Raji (cell line): ENCODE data around the gene ZNF521.

Experiments
- POLR2A ChIP-seq: IDR thresholded peaks from 2 replicates; pipeline ENCODE4 v1.6.1; 2011; ENCODE audit warnings: low read depth, low read length, control low read depth; ENCODE audit not compliant: insufficient read depth

Gene ZNF521

DNA sequence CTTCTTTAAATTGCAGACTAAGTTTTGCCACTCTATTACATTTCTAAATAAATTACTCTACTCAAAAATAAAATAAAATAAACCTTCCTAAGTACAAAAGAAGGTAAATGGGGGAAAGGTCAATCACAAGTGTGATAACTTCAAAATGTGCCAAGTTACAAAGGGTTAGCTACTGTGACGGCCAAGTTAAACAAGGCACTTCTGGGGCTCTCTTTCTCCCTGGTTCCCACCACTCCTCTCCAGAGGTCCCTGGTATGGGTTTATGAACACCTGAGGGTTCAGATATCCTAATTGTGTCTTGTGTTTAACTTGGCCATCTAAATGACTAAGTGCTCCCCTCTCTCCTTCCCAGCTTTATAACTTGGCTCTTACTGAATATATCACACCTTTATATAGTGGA, 5.4 kb downstream of the ZNF521 start:
- no peak for TF ChIP-seq POLR2A

DNA sequence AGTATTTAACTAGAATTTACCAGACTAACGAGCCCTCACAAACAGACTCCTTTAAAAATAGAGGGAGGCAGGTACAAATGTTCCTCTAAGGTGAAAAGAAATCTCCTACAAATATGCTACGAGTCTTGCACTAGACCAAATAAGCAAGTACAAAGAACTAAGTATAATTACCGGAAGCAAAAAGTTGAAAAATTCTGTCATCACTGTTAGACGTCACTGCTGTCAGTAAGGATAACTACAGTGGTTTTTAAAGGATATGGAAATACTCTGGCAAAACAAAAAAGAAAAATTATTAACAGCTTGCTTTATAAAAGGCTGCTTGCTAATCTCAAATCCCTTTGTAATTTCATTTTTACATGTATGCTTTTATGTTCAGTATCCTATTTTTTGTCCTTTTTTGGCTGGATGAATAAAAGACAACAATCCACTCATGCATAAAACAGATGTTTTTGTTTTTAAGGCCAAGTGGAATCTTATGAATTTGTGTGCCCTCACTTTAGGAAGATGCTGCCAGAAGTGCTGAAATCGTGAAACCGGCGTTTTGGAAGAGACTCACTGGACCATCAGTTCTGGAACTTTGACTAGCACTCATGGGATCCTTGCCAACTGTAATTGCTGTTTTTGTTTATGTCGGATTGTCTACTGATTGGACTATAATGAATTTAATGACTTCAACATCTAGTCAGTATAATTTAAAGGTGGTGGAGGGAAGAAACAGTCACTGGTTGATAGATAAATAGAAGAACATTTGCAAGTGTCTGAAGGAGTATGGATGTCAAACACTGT, 6.7 kb downstream of the ZNF521 start:
- no peak for TF ChIP-seq POLR2A

DNA sequence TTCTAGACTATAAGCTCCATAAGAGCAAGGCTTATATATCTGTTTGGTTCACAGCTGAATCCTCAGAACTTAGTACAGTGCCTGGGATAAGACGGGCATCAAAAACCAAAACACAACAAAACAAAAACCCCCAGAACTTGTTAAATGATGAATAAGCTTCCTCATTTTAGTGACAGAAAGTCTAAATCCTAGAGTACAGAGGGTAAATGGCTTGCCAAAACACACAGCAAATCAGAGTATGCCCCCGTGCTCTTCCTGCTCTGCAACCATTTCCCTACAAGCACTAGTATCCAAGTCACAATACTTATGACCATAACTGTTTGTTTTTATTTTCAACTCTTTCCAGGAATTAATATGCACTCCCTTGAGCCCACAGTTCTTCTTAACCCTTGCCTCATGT, 10.1 kb downstream of the ZNF521 start:
- TF ChIP-seq POLR2A, result no peak

DNA sequence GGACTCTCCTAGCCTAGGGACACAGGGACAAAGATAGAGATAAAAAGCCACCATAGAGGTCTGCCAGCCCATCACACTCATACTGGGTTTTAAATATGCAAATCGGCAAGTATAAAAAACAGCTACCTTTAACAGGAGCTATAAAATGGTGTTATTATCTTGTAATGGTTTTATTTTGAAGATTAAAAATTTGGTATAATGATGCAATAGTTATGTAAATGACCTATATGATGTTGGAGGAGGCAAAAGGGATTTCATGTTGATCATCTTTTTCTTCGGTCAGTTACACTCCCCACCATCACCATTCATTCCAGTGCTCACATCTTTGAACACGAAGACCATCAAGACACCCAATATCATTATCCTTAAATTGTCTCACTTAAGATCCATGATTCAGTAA, 11.2 kb downstream of the ZNF521 start:
- TF ChIP-seq POLR2A, result no peak

DNA sequence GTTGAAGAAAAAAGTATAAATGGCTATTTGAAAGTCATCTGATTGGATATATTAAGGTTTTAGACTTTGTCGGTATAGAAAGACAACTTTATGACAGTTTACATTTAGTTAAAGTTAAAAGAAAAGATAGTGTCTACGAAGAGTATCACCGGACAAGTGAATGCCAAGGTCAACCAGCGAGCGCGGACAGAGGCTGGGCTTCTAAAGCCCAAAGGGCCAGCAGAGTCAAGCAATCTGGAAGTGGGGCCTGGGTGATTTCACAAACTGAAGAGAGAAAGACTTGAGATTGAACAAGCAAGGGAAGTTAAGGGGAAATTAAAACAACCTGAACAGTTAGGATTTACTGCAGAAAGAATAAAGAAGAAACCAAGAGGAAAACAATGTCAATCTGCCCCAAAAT, 16.3 kb downstream of the ZNF521 start:
- TF ChIP-seq POLR2A, result no peak

DNA sequence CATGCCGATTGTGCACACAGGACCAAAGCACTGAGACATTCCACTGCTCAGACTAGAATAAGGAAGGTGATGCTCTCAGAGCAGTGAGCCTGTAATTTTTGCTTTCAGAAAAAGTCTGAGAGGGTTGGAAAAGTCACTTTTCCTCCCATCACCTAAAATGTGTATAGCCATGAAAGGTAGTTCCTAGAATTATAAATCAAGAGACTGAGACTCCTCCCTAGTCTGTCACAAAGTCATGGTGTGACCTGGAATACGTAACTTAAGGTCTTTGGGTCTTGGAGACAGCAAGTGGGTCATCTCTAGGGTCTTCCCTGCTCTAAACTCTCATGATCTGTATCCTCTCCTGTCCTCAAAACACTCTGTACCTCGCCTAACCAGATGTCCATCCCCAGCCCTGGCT, 16.9 kb downstream of the ZNF521 start:
- no peak for TF ChIP-seq POLR2A

DNA sequence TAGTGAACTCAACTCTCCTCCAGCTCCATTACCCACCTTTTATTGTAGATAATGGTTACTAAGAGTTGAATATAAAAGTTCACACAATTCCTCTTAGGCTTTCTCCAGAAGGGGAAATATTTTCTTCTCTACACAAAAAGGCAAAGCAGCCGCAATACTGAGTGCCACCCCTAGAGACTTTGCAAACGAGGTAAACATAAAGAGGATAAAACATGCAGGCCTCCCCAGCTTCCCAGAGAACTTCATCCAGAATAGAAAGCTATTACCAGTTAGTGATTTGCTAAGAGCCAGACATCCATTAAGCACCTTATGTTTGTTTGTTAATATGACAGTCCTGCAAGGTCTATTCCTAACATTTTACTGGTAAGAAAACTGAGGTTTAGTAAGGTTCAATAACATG, 17.4 kb downstream of the ZNF521 start:
- TF ChIP-seq POLR2A, result no peak

DNA sequence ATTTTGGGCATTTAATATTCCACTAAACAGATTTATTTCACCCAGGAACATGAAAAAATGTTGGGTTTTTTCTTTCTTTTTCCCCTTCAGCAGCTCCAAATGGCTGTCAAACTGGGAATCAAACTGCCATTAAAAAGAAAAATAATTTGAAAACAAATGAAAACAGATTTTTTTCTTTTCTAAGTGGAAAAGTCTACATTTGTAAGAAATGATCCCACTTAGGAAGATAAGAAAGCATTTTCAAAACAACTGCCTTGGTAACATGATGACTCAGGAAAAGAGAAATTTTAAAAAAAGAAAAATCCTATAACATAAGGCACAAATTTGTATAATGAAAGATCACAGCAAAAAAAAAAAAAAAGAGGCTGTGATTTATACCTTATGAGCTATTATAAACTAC, 20.0 kb downstream of the ZNF521 start:
- no peak for TF ChIP-seq POLR2A

DNA sequence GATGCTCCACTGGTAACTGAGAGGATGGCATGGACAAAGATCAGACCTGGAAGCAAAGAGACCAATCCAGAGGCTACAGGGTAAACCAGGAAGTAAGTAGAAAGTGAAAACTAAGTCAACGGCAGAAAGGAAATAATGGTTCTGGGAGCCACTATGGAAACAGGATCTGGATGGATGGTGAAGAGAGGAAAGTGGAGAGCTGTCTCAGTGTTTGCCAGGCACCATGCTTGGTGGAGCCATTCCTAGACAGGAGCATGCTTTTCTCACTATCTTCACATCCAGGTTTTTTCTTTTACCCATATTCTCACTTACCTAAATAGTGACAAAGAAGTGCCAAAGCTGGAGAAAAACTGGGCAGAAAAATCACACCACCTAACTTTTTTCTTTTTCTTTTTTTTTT, 22.2 kb downstream of the ZNF521 start:
- no peak for TF ChIP-seq POLR2A

DNA sequence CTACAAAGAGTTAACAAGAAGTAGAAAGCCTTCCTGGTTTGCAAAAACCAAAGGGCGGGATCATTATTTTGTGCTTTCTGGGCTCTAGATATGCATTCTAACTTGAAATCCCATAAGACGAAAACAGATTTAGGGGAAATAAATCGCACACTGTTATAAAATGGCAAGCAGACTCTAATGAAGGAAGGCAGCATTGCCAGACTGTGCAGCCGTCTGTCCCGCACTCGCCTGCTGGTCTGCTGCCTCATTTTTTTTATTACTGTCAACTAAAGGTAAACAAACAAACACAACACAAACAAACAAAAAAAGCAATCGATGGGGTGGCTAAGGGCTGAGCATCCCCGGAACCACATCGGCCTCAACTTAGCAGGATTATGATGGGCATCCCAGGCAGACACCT, 24.4 kb downstream of the ZNF521 start:
- TF ChIP-seq POLR2A, result no peak

DNA sequence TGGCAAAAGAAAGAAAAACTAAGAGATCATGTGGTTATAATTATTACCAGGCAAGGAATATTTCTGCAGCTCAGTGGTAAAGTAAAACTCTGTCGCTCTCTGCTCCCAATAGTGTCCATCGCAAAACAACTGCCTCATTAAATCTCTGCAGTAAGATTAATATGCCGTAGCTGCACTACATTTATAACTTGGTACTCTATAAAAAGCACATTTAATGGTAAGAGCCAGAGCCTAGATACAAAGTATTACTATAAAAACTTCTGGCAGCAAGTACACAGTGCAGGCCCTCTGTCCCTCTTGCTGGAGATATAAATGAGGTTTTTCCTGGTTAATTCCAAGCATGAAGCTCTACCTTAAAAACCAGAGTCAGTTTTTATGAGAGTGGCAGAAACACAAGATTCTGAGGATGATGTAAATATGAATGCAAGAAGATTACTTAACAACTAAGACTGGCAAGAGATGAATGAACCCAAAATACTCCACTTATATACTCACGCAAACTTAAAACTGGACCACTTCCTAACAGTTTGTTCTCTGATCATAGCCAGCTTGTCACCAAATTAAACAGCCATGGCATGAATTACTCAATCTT, 25.5 kb downstream of the ZNF521 start:
- no peak for TF ChIP-seq POLR2A

DNA sequence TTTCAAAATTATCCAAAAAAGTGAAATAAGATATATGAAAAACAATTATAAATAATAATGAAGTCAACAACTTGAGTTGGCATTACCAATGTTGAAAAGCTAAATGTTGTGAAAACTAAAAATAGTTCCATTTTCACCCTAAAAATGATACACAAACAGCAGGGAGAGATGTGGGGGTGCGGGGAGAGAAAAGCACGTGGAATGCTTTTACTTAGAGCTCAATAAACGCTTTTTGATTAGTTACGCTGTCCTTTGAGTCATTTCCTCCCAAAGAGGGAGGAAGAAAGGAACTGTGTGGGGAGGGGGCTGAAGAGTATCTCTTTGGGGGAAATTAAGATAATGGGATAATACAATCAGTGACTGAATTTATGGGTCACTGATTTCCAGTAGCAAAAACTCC, 29.2 kb downstream of the ZNF521 start:
- no peak for TF ChIP-seq POLR2A

DNA sequence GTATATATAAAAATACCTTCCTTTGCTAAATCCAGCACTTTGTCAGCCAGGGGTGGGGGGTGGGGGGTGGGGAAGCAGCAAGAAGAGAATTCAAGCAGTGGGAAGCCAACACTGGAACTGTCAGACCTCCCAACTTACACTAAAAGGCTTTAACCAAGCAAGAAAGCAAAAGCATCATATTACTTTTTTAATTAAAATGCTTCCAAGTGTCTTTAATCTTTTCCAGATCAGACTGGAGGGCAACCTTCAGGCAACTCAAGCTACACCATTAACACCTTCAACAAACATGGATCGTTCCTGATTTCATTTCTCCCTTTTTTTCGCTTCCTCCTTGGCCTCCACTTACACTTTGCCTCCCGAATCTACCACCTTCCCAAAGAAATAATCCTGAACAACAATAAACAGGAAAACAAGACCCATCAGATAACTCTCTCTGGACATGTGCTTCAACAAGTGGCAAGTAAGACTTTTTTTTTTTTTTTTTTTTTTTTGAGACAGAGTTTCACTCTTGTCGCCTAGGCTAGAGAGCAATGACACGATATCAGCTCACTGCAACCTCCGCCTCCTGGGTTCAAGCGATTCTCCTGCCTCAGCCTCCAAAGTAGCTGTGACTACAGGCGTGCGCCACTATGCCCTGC, 35.5 kb downstream of the ZNF521 start:
- TF ChIP-seq POLR2A, result no peak

DNA sequence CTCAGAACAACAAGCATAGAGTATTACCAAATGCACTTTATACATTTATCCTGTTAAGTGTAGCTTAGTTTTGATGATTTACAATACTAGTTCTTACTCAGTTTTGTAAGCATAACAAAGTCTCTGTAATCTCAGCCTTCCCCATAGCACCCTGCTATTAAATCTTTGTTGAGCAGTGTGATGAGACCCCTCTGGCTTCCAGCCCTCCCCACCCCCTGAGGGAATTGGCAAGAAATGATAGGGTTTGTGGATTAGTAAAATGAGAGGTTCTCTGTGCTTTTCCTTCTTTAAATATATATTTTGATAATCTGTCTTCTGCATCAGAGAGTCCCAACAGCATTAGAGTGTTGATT, 37.2 kb downstream of the ZNF521 start:
- TF ChIP-seq POLR2A, result no peak

DNA sequence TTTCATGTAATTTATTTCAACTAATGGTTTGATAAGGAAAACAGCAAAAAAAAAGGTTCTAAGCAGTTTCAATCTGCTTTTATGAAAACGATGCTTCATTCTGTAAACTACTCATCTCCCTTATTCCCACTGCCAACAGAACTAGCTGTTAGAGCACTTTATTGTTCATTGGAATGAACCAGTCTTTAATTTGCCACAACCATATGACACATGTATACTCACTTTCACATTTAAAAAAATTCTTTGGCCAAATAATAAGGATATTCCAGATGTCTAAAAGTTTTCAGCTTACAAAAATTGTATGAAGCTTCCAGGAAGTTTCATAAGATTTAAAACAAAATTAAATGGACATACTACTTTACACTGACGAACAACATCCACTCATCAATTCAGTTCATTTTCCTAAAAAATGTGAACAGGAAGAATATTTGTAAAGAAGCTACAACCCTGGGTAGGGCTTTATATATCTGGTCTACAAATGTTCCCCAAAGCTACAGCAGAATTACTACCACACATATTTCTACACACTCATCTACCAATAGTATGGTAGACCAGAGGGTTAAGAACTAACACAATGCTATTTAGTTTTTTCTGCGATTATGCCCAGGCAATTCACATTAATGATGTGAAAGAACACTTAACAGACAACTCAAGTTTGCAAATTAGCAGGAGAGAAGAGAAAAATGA, 37.7 kb downstream of the ZNF521 start:
- no peak for TF ChIP-seq POLR2A

DNA sequence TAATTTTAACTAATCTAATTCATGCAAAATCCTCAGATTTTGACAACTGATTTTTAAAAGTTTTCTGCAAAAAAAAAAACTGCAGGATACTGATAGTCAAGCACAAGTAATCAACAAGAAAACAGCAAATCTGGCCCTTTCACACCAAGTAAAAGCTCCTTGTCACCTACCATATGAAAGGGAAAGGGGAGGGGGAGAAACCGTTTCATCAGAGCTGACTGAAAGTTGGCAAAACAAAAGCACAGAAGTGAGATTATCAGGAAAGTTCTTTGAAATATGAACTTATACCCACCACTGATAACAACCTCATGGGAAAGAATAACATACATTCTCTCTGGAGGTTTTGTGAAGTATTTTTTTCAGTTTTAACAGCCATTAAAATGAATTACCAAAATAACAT, 38.7 kb downstream of the ZNF521 start:
- no peak for TF ChIP-seq POLR2A
